Breast epithelium (tissue), 4 donors: ENCODE measurements around the gene TAS2R31. TPM values are rescaled to one million over a fixed set of nuclear protein-coding genes. Genes with fewer than 3 reads are reported as not detected.

Experiments
- DNase-seq, 2 donors: peaks; one replicate each; pipeline ENCODE4 v3.0.0-alpha.2; 2019; ENCODE audit warnings: low spot score in 2 of 2
- H3K27ac ChIP-seq, 2 donors: fragments of 200-600 bp; sonication (generic) in 1 of 2; one replicate each; pipeline ENCODE4 v1.5.1; 2016 to 2019; ENCODE audit warnings: mild to moderate bottlenecking in 1 of 2
- H3K27me3 ChIP-seq, 2 donors: fragments of 200-600 bp; sonication (generic) in 1 of 2; one replicate each; pipeline versions ENCODE4 v1.5.1 to v1.6.0; 2017 to 2019; ENCODE audit warnings: control low read depth in 1 of 2, mild to moderate bottlenecking in 1 of 2
- H3K36me3 ChIP-seq: fragments of 200-600 bp; one replicate; pipeline ENCODE4 v1.5.1; 2019
- H3K4me1 ChIP-seq, 2 donors: fragments of 200-600 bp; sonication (generic); one replicate each; pipeline ENCODE4 v1.5.1; 2016 to 2019; ENCODE audit warnings: control low read depth in 1 of 2
- H3K4me3 ChIP-seq, 3 donors: fragments of 200-600 bp; sonication (generic); 1 replicate in 2 of 3; 2 replicates in 1 of 3; pipeline ENCODE4 v1.5.1; 2016 to 2019; ENCODE audit warnings: mild to moderate bottlenecking in 3 of 3, moderate library complexity in 2 of 3
- H3K9me3 ChIP-seq, 2 donors: fragments of 200-600 bp; sonication (generic) in 1 of 2; one replicate each; pipeline ENCODE4 v1.5.1; 2016 to 2019; ENCODE audit warnings: control low read depth in 1 of 2
- CTCF ChIP-seq, 3 donors: fragments of 450-650 bp; IDR thresholded peaks; one replicate each; pipeline ENCODE4 v1.5.1; 2016 to 2017; ENCODE audit warnings: antibody characterized with exemption in 3 of 3, mild to moderate bottlenecking in 3 of 3, moderate library complexity in 3 of 3
- POLR2A ChIP-seq: fragments of 450-650 bp; IDR thresholded peaks from one replicate; pipeline ENCODE4 v1.6.1; 2016; ENCODE audit warnings: antibody characterized with exemption, mild to moderate bottlenecking, moderate library complexity
- POLR2AphosphoS5 ChIP-seq, 3 donors: sonication (generic); formaldehyde crosslinking; IDR thresholded peaks; one replicate each; pipeline ENCODE4 v1.6.1; 2017; ENCODE audit warnings: antibody characterized with exemption in 3 of 3
- intact Hi-C: fragments of 100-400 bp; cut with DNase I; formaldehyde crosslinking; loops from one replicate; pipeline ENCODE4 v1.15.1; 2023; ENCODE audit warnings: low total_unique reads
- total RNA-seq, 3 donors: library from RNA; depleted of rRNA; stranded (reverse); fragments of >200 nt; gene quantifications; one replicate each; pipeline ENCODE4 v1.1.0, GENCODE V29; 2016

TAS2R31 gene
- total RNA-seq, result 1 to 10 TPM; 6.1 to 8.2 (median 6.9) TPM

GRCh38 chr12:11031307-11031706 is at the start of gene TAS2R31:
TAS2R31 (minus strand) TSS chr12:11031407; CDS start chr12:11031335, 72 bp downstream.
- Histone ChIP-seq H3K9me3 (no peaks in the 10 kb centered on the region), H3K36me3 (no peaks in the 10 kb centered on the region), H3K4me1 (no peaks in the 10 kb centered on the region), H3K27me3 (no peaks in the 10 kb centered on the region), H3K4me3 (no peak within 1 kb of the TSS), H3K27ac (no peak within 1 kb of the TSS)
- no peak for DNase-seq
- intact Hi-C loops, result no loop called here
- no peak for TF ChIP-seq POLR2A
- no peak for TF ChIP-seq POLR2AphosphoS5 (IDR thresholded peaks at IDR 0.05)

- no peaks in the 10 kb centered on the region for H3K4me1 ChIP-seq
- DNase-seq, result no peak
- H3K27ac ChIP-seq, result no peak overlapping the region
- TF ChIP-seq POLR2AphosphoS5 (IDR thresholded peaks at IDR 0.05) (no peak), CTCF (IDR thresholded peaks at IDR 0.05) (no peak), POLR2A (no peak)
- H3K27me3 ChIP-seq, result no peaks in the 10 kb centered on the region
- peaks cover 0 to 13% of the 10 kb centered on the region in 2 donors for H3K9me3 ChIP-seq
- no peak overlapping the region for H3K4me3 ChIP-seq
- intact Hi-C loops, result no loop called here
- no peaks in the 10 kb centered on the region for H3K36me3 ChIP-seq
Observed at GRCh38 chr12:11078246-11078645, 47.0 kb upstream of the TAS2R31 start.

- no peak overlapping the region for H3K27ac ChIP-seq
- TF ChIP-seq POLR2AphosphoS5 (IDR thresholded peaks at IDR 0.05) (no peak), CTCF (IDR thresholded peaks at IDR 0.05) (no peak), POLR2A (no peak)
- intact Hi-C loops, result no loop called here
- H3K36me3 ChIP-seq, result no peaks in the 10 kb centered on the region
- H3K4me1 ChIP-seq, result no peaks in the 10 kb centered on the region
- H3K4me3 ChIP-seq, result no peak overlapping the region
- no peak for DNase-seq
- H3K9me3 ChIP-seq, result peaks cover 0 to 4% of the 10 kb centered on the region in 2 donors
- no peaks in the 10 kb centered on the region for H3K27me3 ChIP-seq
Observed at GRCh38 chr12:11075642-11076041, 44.4 kb upstream of the TAS2R31 start.

- TF ChIP-seq POLR2A (no peak), POLR2AphosphoS5 (IDR thresholded peaks at IDR 0.05) (no peak), CTCF (IDR thresholded peaks at IDR 0.05) (no peak)
- Histone ChIP-seq H3K4me3 (no peak overlapping the region), H3K9me3 (no peaks in the 10 kb centered on the region), H3K4me1 (no peaks in the 10 kb centered on the region), H3K27ac (no peak overlapping the region), H3K27me3 (no peaks in the 10 kb centered on the region), H3K36me3 (no peaks in the 10 kb centered on the region)
- intact Hi-C loops, result no loop called here
- no peak for DNase-seq
Observed at GRCh38 chr12:11071414-11071813, 40.2 kb upstream of the TAS2R31 start.

- Histone ChIP-seq H3K9me3 (no peaks in the 10 kb centered on the region), H3K4me1 (no peaks in the 10 kb centered on the region), H3K27me3 (no peaks in the 10 kb centered on the region), H3K4me3 (no peak overlapping the region), H3K27ac (no peak overlapping the region), H3K36me3 (no peaks in the 10 kb centered on the region)
- no peak for DNase-seq
- TF ChIP-seq POLR2AphosphoS5 (IDR thresholded peaks at IDR 0.05), result no peak
- TF ChIP-seq CTCF (IDR thresholded peaks at IDR 0.05), result no peak
- no peak for TF ChIP-seq POLR2A
- intact Hi-C loops, result no loop called here
Observed at GRCh38 chr12:11070999-11071398, 39.8 kb upstream of the TAS2R31 start.

GRCh38 chr12:11069854-11070365 is 38.7 kb upstream of the TAS2R31 start:
- intact Hi-C loops, result no loop called here

More at GRCh38 chr12:11069854-11070365, 38.7 kb upstream of the TAS2R31 start:
- TF ChIP-seq POLR2AphosphoS5 (IDR thresholded peaks at IDR 0.05) (no peak), CTCF (IDR thresholded peaks at IDR 0.05) (no peak), POLR2A (no peak)
- Histone ChIP-seq H3K9me3 (no peaks in the 10 kb centered on the region), H3K4me1 (no peaks in the 10 kb centered on the region), H3K4me3 (no peak overlapping the region), H3K36me3 (no peaks in the 10 kb centered on the region), H3K27ac (no peak overlapping the region), H3K27me3 (no peaks in the 10 kb centered on the region)
- no peak for DNase-seq
